Gastrocnemius medialis (tissue), 4 donors: Measurements from ENCODE around the gene ZNF630.

ENCODE experiments used
- POLR2A ChIP-seq, 2 donors: fragments of 450-650 bp; IDR thresholded peaks; one replicate each; pipeline ENCODE4 v1.6.1; 2017; ENCODE audit warnings: antibody characterized with exemption in 2 of 2, mild to moderate bottlenecking in 2 of 2, moderate library complexity in 2 of 2
- TF ChIP-seq, protein P1 (sequence below), 5 experiments: fragments of 450-650 bp in 3 of 5; fragments of 200-600 bp in 2 of 5; sonication (generic) in 2 of 5; IDR thresholded peaks in 4 of 5; conservative IDR thresholded peaks in 1 of 5; 1 replicate in 4 of 5; 2 replicates in 1 of 5; pipeline ENCODE4 v1.5.1; 2016 to 2019; ENCODE audit warnings: antibody characterized with exemption in 5 of 5, mild to moderate bottlenecking in 3 of 5, moderate library complexity in 3 of 5

DNA sequence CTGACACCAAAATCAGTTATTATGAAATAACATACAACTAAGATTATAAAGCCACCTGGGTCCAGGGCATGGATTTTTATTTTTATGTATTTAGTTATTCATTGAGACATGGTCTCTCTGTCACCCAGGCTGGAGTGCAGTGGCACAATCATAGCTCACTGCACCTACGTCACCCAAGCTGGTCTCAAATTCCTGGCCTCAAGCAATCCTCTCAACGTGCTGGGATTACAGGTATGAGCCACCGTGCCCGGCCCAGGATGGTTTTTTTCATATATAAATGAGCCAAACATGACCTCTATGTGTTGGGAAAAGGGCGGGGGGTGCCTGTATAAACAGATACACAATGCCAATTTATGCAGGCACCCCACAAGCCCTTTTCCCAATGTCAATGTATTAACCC lies 24.6 kb downstream of the ZNF630 start:
- TF ChIP-seq, protein P1, sequence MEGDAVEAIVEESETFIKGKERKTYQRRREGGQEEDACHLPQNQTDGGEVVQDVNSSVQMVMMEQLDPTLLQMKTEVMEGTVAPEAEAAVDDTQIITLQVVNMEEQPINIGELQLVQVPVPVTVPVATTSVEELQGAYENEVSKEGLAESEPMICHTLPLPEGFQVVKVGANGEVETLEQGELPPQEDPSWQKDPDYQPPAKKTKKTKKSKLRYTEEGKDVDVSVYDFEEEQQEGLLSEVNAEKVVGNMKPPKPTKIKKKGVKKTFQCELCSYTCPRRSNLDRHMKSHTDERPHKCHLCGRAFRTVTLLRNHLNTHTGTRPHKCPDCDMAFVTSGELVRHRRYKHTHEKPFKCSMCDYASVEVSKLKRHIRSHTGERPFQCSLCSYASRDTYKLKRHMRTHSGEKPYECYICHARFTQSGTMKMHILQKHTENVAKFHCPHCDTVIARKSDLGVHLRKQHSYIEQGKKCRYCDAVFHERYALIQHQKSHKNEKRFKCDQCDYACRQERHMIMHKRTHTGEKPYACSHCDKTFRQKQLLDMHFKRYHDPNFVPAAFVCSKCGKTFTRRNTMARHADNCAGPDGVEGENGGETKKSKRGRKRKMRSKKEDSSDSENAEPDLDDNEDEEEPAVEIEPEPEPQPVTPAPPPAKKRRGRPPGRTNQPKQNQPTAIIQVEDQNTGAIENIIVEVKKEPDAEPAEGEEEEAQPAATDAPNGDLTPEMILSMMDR (IDR thresholded peaks at IDR 0.05 in 4 of 5, conservative IDR thresholded peaks at IDR 0.05 in 1 of 5): no peak
- no peak for TF ChIP-seq POLR2A (IDR thresholded peaks at IDR 0.05)
